Stomach (tissue), 9 donors: ENCODE results near the gene CPLANE2. TPM values are rescaled to one million over a fixed set of nuclear protein-coding genes. Genes with fewer than 3 reads are reported as not detected.

Source experiments
- DNase-seq, 2 donors: peaks; one replicate each; pipeline versions ENCODE4 v3.0.0 to v3.0.0-alpha.2; 2013 to 2019
- H3K27ac ChIP-seq, 5 donors: fragments of 200-600 bp in 4 of 5; sonication (generic) in 4 of 5; one replicate each; pipeline ENCODE4 v1.5.1; 2013 to 2019; ENCODE audit warnings: mild to moderate bottlenecking in 1 of 5, moderate library complexity in 1 of 5
- H3K27me3 ChIP-seq, 3 donors: fragments of 200-600 bp; sonication (generic); one replicate each; pipeline ENCODE4 v1.5.1; 2017 to 2019; ENCODE audit warnings: mixed run types in 1 of 3
- H3K36me3 ChIP-seq, 4 donors: fragments of 200-600 bp; sonication (generic); 1 replicate in 3 of 4; 2 replicates in 1 of 4; pipeline ENCODE4 v1.5.1; 2016 to 2019
- H3K4me1 ChIP-seq, 4 donors: fragments of 200-600 bp; sonication (generic); one replicate each; pipeline ENCODE4 v1.5.1; 2016 to 2019
- H3K4me3 ChIP-seq, 4 donors: fragments of 200-600 bp; sonication (generic) in 3 of 4; one replicate each; pipeline ENCODE4 v1.5.1; 2016 to 2019; ENCODE audit warnings: mild to moderate bottlenecking in 1 of 4
- H3K9me3 ChIP-seq, 4 donors: fragments of 200-600 bp; sonication (generic); one replicate each; pipeline ENCODE4 v1.5.1; 2016 to 2019
- CTCF ChIP-seq, 7 experiments: fragments of 450-650 bp in 4 of 7; fragments of 200-600 bp in 3 of 7; sonication (generic) in 3 of 7; IDR thresholded peaks; one replicate each; pipeline ENCODE4 v1.5.1; 2016 to 2019; ENCODE audit warnings: antibody characterized with exemption in 7 of 7, control low read depth in 2 of 7, mild to moderate bottlenecking in 1 of 7
- EP300 ChIP-seq: sonication (generic); formaldehyde crosslinking; IDR thresholded peaks from one replicate; pipeline ENCODE4 v1.6.1; 2017; ENCODE audit warnings: antibody characterized with exemption
- POLR2A ChIP-seq, 4 donors: fragments of 450-650 bp; IDR thresholded peaks; one replicate each; pipeline ENCODE4 v1.6.1; 2016; ENCODE audit warnings: antibody characterized with exemption in 4 of 4, control low read depth in 2 of 4, mild to moderate bottlenecking in 1 of 4, moderate library complexity in 1 of 4
- POLR2AphosphoS5 ChIP-seq, 3 donors: sonication (generic); formaldehyde crosslinking; IDR thresholded peaks; one replicate each; pipeline ENCODE4 v1.6.1; 2016; ENCODE audit warnings: antibody characterized with exemption in 3 of 3
- WGBS, 5 donors: extraction: QIAGEN DNeasy Blood & Tissue Kit in 3 of 5; methylation state at CpG; one replicate each; pipeline versions ENCODE4 v1.1.5 to v1.1.7; 2013 to 2018; 5-methylcytosine and 5-hydroxymethylcytosine counted together
- intact Hi-C: fragments of 100-400 bp; cut with DNase I; formaldehyde crosslinking; loops from one replicate; pipeline ENCODE4 v1.15.1; 2023; ENCODE audit warnings: low total_unique reads
- polyA plus RNA-seq, 3 donors: library from polyadenylated mRNA; stranded (reverse); fragments of 200-250 nt; gene quantifications; one replicate each; pipeline ENCODE4 v1.2.3, GENCODE V29; 2013
- total RNA-seq, 5 donors: library from RNA; depleted of rRNA; stranded (reverse); fragments of >200 nt; gene quantifications; one replicate each; pipeline versions ENCODE4 v1.1.0 to v1.2.3, GENCODE V29; 2014 to 2016
- donor health status: healthy with polysubstance abuse.
- donor health status: Bipolar disorder and iron deficiency.
- donor health status: healthy.

CPLANE2 gene
- total and polyA plus RNA-seq, 8 donors, result 0.45 to 18.8 (median 2.3) TPM; not detected in 1

- Histone ChIP-seq H3K27me3 (peaks cover 5 to 28% (median 17%) of the 10 kb centered on the region in 3 donors), H3K4me3 (no peak overlapping the region), H3K9me3 (peaks cover 0 to 8% (median 0%) of the 10 kb centered on the region in 4 donors), H3K4me1 (peaks cover 0 to 22% (median 13%) of the 10 kb centered on the region in 4 donors), H3K36me3 (peaks cover 0 to 35% (median 14%) of the 10 kb centered on the region in 4 donors), H3K27ac (no peak overlapping the region)
- WGBS, 5 donors, result 86 to 92% (median 89%) methylated on average over 11 to 13 of the region's 13 CpGs
- no peak for TF ChIP-seq POLR2A (IDR thresholded peaks at IDR 0.05)
- TF ChIP-seq EP300, result no peak
- TF ChIP-seq CTCF (IDR thresholded peaks at IDR 0.05), result no peak
- no peak for TF ChIP-seq POLR2AphosphoS5 (IDR thresholded peaks at IDR 0.05)
- intact Hi-C loops, result no loop called here
- DNase-seq, result no peak
Measured at GRCh38 chr1:16230744-16231143, 6.2 kb downstream of the CPLANE2 start.

GRCh38 chr1:16229976-16230740, 6.8 kb downstream of the CPLANE2 start:
- TF ChIP-seq POLR2AphosphoS5 (IDR thresholded peaks at IDR 0.05) (no peak), POLR2A (IDR thresholded peaks at IDR 0.05) (no peak), CTCF (IDR thresholded peaks at IDR 0.05) (no peak), EP300 (no peak)
- no peak for DNase-seq
- Histone ChIP-seq H3K36me3 (peaks cover 0 to 35% (median 14%) of the 10 kb centered on the region in 4 donors), H3K9me3 (peaks cover 0 to 8% (median 0%) of the 10 kb centered on the region in 4 donors), H3K4me3 (no peak overlapping the region), H3K27ac (no peak overlapping the region), H3K4me1 (peaks cover 0 to 16% (median 11%) of the 10 kb centered on the region in 4 donors), H3K27me3 (peaks cover 5 to 34% (median 17%) of the 10 kb centered on the region in 3 donors)
- WGBS, 5 donors, result 71 to 83% (median 82%) methylated on average over 12 to 13 of the region's 13 CpGs
- intact Hi-C loops, result no loop called here

GRCh38 chr1:16226490-16227179, 10.3 kb downstream of the CPLANE2 start:
- Histone ChIP-seq H3K4me3 (peak overlapping the region; percentile 28 to 37 (median 37)), H3K9me3 (peaks cover 0 to 8% (median 0%) of the 10 kb centered on the region in 4 donors), H3K4me1 (peaks cover 0 to 15% (median 11%) of the 10 kb centered on the region in 4 donors), H3K27ac (peak overlapping the region; percentile 30 to 65 (median 38)), H3K27me3 (peaks cover 5 to 35% (median 17%) of the 10 kb centered on the region in 3 donors), H3K36me3 (peaks cover 0 to 14% (median 3%) of the 10 kb centered on the region in 4 donors)
- no peak for TF ChIP-seq CTCF (IDR thresholded peaks at IDR 0.05)
- peak in 1 of 3 donors; percentile 58 for TF ChIP-seq POLR2AphosphoS5 (IDR thresholded peaks at IDR 0.05)
- no peak for TF ChIP-seq EP300
- no peak for TF ChIP-seq POLR2A (IDR thresholded peaks at IDR 0.05)
- DNase-seq, result peak; percentile 80 to 84
- WGBS, 5 donors, result 8 to 26% (median 18%) methylated on average over 26 to 46 of the region's 46 CpGs
- intact Hi-C loops, result no loop called here

- 87 to 96% (median 93%) methylated on average over 4 to 7 of the region's 7 CpGs for WGBS, 5 donors
- Histone ChIP-seq H3K27me3 (peaks cover 5 to 35% (median 17%) of the 10 kb centered on the region in 3 donors), H3K36me3 (peaks cover 0 to 9% (median 0%) of the 10 kb centered on the region in 4 donors), H3K4me1 (peaks cover 0 to 15% (median 11%) of the 10 kb centered on the region in 4 donors), H3K9me3 (peaks cover 0 to 8% (median 0%) of the 10 kb centered on the region in 4 donors), H3K4me3 (peak overlapping the region in 2 of 4 donors; percentile 28 to 37), H3K27ac (peak overlapping the region in 3 of 5 donors; percentile 38 to 65 (median 50))
- intact Hi-C loops, result no loop called here
- DNase-seq, result no peak
- no peak for TF ChIP-seq EP300
- no peak for TF ChIP-seq POLR2AphosphoS5 (IDR thresholded peaks at IDR 0.05)
- TF ChIP-seq CTCF (IDR thresholded peaks at IDR 0.05), result no peak
- TF ChIP-seq POLR2A (IDR thresholded peaks at IDR 0.05), result no peak
Measured at GRCh38 chr1:16226129-16226489, 10.9 kb downstream of the CPLANE2 start.
